NCI-H226 (cell line): ENCODE results near the gene C3orf22.

Experiments
- DNase-seq: peaks from one replicate; pipeline ENCODE4 v3.0.0-alpha.2; 2015

Gene C3orf22

GRCh38 chr3:126555795-126556636 is 2.7 kb downstream of the C3orf22 start:
- DNase-seq, result no peak

- no peak for DNase-seq
Observed at GRCh38 chr3:126554560-126555525, 3.9 kb downstream of the C3orf22 start.

- no peak for DNase-seq
Observed at GRCh38 chr3:126553284-126554084, 5.2 kb downstream of the C3orf22 start.

GRCh38 chr3:126552688-126553283 is 5.9 kb downstream of the C3orf22 start:
- DNase-seq, result no peak

GRCh38 chr3:126551839-126552687 is 6.7 kb downstream of the C3orf22 start:
- no peak for DNase-seq

- no peak for DNase-seq
Observed at GRCh38 chr3:126551121-126551838, 7.5 kb downstream of the C3orf22 start.

GRCh38 chr3:126550488-126551051 is 8.2 kb downstream of the C3orf22 start:
- DNase-seq, result no peak

GRCh38 chr3:126549861-126550487 is 8.8 kb downstream of the C3orf22 start:
- DNase-seq, result no peak

GRCh38 chr3:126548556-126549466 is 9.9 kb downstream of the C3orf22 start:
- DNase-seq, result no peak

GRCh38 chr3:126547721-126548120 is 11.0 kb downstream of the C3orf22 start:
- no peak for DNase-seq

GRCh38 chr3:126546549-126547239 is 12.0 kb downstream of the C3orf22 start:
- DNase-seq, result no peak

- DNase-seq, result no peak
Observed at GRCh38 chr3:126546013-126546412, 12.7 kb downstream of the C3orf22 start.

GRCh38 chr3:126545544-126545943 is 13.2 kb downstream of the C3orf22 start:
- DNase-seq, result no peak

GRCh38 chr3:126544596-126545281 is 14.0 kb downstream of the C3orf22 start:
- no peak for DNase-seq

GRCh38 chr3:126543457-126544061 is 15.2 kb downstream of the C3orf22 start:
- no peak for DNase-seq

- no peak for DNase-seq
Observed at GRCh38 chr3:126542340-126543241, 16.1 kb downstream of the C3orf22 start.
